A549 (cell line): Measurements from ENCODE around the gene IFIT2. TPM values are rescaled to one million over a fixed set of nuclear protein-coding genes. Genes with fewer than 3 reads are reported as not detected.

Source experiments
- ATAC-seq, 2 experiments: fragments of 200-7000 bp in 1 of 2; fragments of >200 bp in 1 of 2; cut with Nextera tagmentation in 1 of 2; cut with Tn5 transposase in 1 of 2; 3 replicates each; pipeline versions ENCODE4 v1.8.0 to v1.9.1; 2018 to 2020; ENCODE audit warnings: mild to moderate bottlenecking in 1 of 2, moderate library complexity in 1 of 2
- CTCF ChIA-PET: fragments of 300-600 bp; sonication (Branson Sonifier 250); formaldehyde crosslinking; extraction: SDS; loops from one replicate; lab custom pipeline; 2021; ENCODE audit warnings: antibody characterized with exemption, inconsistent platforms; lab: Yijun Ruan, JAX
- POLR2A ChIA-PET: fragments of 350-600 bp; formaldehyde crosslinking; extraction: SDS; loops from one replicate; lab custom pipeline; 2021; ENCODE audit warnings: antibody characterized with exemption, inconsistent platforms; lab: Yijun Ruan, JAX
- DNase-seq, 2 experiments: peaks; one replicate each; pipeline versions ENCODE4 v3.0.0 to v3.0.0-alpha.2; 2011 to 2016; ENCODE audit warnings: low read depth in 1 of 2, low spot score in 1 of 2
- FAIRE-seq: peaks from 2 replicates; lab custom pipeline; 2011; peaks lifted over from hg19 to GRCh38; lab: Jason Lieb, UNC
- H3K27ac ChIP-seq, 2 experiments: fragments of >200 bp; sonication (Bioruptor Twin); formaldehyde crosslinking; 3 replicates each; pipeline ENCODE4 v1.5.1; 2016 to 2017
- H3K4me1 ChIP-seq: fragments of >200 bp; sonication (Bioruptor Twin); formaldehyde crosslinking; 3 replicates; pipeline ENCODE4 v1.6.1; 2016
- H3K4me2 ChIP-seq: fragments of >200 bp; sonication (Bioruptor Twin); formaldehyde crosslinking; 3 replicates; pipeline ENCODE4 v1.6.1; 2016
- H3K4me3 ChIP-seq: fragments of >200 bp; sonication (Bioruptor Twin); formaldehyde crosslinking; 3 replicates; pipeline ENCODE4 v1.5.1; 2016
- H3K9me3 ChIP-seq: fragments of >200 bp; sonication (Bioruptor Twin); formaldehyde crosslinking; 3 replicates; pipeline ENCODE4 v1.6.1; 2016
- BHLHE40 ChIP-seq: IDR thresholded peaks from 2 replicates; pipeline ENCODE4 v1.6.1; 2012; ENCODE audit warnings: low read depth, low read length, inconsistent platforms
- CBX8 ChIP-seq: fragments of 200-600 bp; sonication (generic); IDR thresholded peaks from 2 replicates; pipeline ENCODE4 v1.6.1; 2016
- E2F6 ChIP-seq: IDR thresholded peaks from 2 replicates; pipeline ENCODE4 v1.6.1; 2012; ENCODE audit warnings: low read depth, borderline replicate concordance
- EHF ChIP-seq: fragments of 250-450 bp; sonication (Bioruptor Pico); IDR thresholded peaks from 2 replicates; pipeline ENCODE4 v1.5.0; 2020; ENCODE audit warnings: mild to moderate bottlenecking
- EHMT2 ChIP-seq: fragments of 200-600 bp; sonication (generic); IDR thresholded peaks from 2 replicates; pipeline ENCODE4 v1.6.1; 2016; ENCODE audit warnings: antibody characterized with exemption, low read depth, mild to moderate bottlenecking, moderate library complexity
- EP300 ChIP-seq, 2 experiments: fragments of >200 bp; sonication (Bioruptor Twin); formaldehyde crosslinking; IDR thresholded peaks; 2 replicates in 1 of 2; 3 replicates in 1 of 2; pipeline ENCODE4 v1.6.1; 2016 to 2017
- HMGXB4 ChIP-seq: fragments of 250-450 bp; sonication (Bioruptor Pico); IDR thresholded peaks from 2 replicates; pipeline ENCODE4 v1.5.0; 2021; ENCODE audit warnings: mild to moderate bottlenecking, moderate library complexity, borderline replicate concordance
- HOXA7 ChIP-seq: fragments of 250-450 bp; sonication (Bioruptor Pico); IDR thresholded peaks from 2 replicates; pipeline ENCODE4 v1.5.0; 2020; ENCODE audit warnings: mild to moderate bottlenecking, moderate library complexity
- HOXB5 ChIP-seq: fragments of 250-450 bp; sonication (Bioruptor Pico); IDR thresholded peaks from 2 replicates; pipeline ENCODE4 v1.5.0; 2020; ENCODE audit warnings: mild to moderate bottlenecking, moderate library complexity
- KDM1A ChIP-seq: fragments of 200-600 bp; sonication (generic); IDR thresholded peaks from 2 replicates; pipeline ENCODE4 v1.6.1; 2016; ENCODE audit warnings: low read depth, mild to moderate bottlenecking
- KDM5A ChIP-seq: fragments of 200-600 bp; sonication (generic); IDR thresholded peaks from 2 replicates; pipeline ENCODE4 v1.6.1; 2016; ENCODE audit warnings: antibody characterized with exemption, mild to moderate bottlenecking
- MAFK ChIP-seq: fragments of 450-650 bp; IDR thresholded peaks from 2 replicates; pipeline ENCODE4 v1.6.1; 2014; ENCODE audit not compliant: partially characterized antibody
- MAZ ChIP-seq: fragments of 150-350 bp; IDR thresholded peaks from 2 replicates; pipeline ENCODE4 v1.6.1; 2014; ENCODE audit warnings: antibody characterized with exemption, low read depth, low read length, borderline replicate concordance
- MYC ChIP-seq: IDR thresholded peaks from 2 replicates; pipeline ENCODE4 v1.6.1; 2012; ENCODE audit warnings: mild to moderate bottlenecking, inconsistent platforms, low read length, improper control_type of control experiment, borderline replicate concordance
- NFE2L2 ChIP-seq: fragments of 150-350 bp; conservative IDR thresholded peaks from 2 replicates; pipeline ENCODE4 v1.6.1; 2014; ENCODE audit warnings: low read length
- NR3C1 ChIP-seq: fragments of >200 bp; sonication (Bioruptor Twin); formaldehyde crosslinking; IDR thresholded peaks from 3 replicates; pipeline ENCODE4 v1.6.1; 2017
- PHF8 ChIP-seq: fragments of 200-600 bp; sonication (generic); IDR thresholded peaks from 2 replicates; pipeline ENCODE4 v1.6.1; 2016; ENCODE audit warnings: low read depth, mild to moderate bottlenecking, antibody characterized with exemption, moderate library complexity, borderline replicate concordance
- POLR2A ChIP-seq: IDR thresholded peaks from 2 replicates; pipeline ENCODE4 v1.6.1; 2012; ENCODE audit warnings: mild to moderate bottlenecking, low read length
- SMC3 ChIP-seq: fragments of >200 bp; sonication (Bioruptor Twin); formaldehyde crosslinking; IDR thresholded peaks from 3 replicates; pipeline ENCODE4 v1.6.1; 2018; ENCODE audit warnings: inconsistent platforms
- ZFP36 ChIP-seq: fragments of 450-650 bp; IDR thresholded peaks from 2 replicates; pipeline ENCODE4 v1.6.1; 2014; ENCODE audit warnings: borderline replicate concordance; ENCODE audit not compliant: partially characterized antibody
- WGBS: methylation state at CpG from one replicate; pipeline ENCODE4 v1.1.6; 2017; ENCODE audit errors: missing lambda C conversion rate; 5-methylcytosine and 5-hydroxymethylcytosine counted together
- polyA plus RNA-seq, 4 experiments: library from polyadenylated mRNA; depleted of rRNA in 3 of 4; stranded (reverse); fragments of >200 nt; fragmentation: RNase III in 1 of 4; extraction: RNeasy Plus Mini Kit Qiagen cat#74134 plus additional on column Dnase treatment in 1 of 4; gene quantifications; 2 replicates in 3 of 4; 3 replicates in 1 of 4; pipeline ENCODE4 v1.2.3, GENCODE V29; 2011 to 2017
- TF ChIP-seq, protein P1 (sequence below): fragments of >200 bp; sonication (Bioruptor Twin); formaldehyde crosslinking; IDR thresholded peaks from 3 replicates; pipeline ENCODE4 v1.6.1; 2016
- TF ChIP-seq, protein P2 (sequence below): fragments of 450-650 bp; IDR thresholded peaks from 2 replicates; pipeline ENCODE4 v1.6.1; 2014; ENCODE audit warnings: antibody characterized with exemption
- TF ChIP-seq, protein P3 (sequence below): fragments of 150-350 bp; IDR thresholded peaks from 2 replicates; pipeline ENCODE4 v1.6.1; 2014; ENCODE audit warnings: low read depth, mild to moderate bottlenecking, low read length

IFIT2 gene
- polyA plus RNA-seq, 2 of the 4 experiments (the other 2 are of a cell fraction) = 0.75 to 1.1 TPM

- 89% methylated on average over 4 of the region's 4 CpGs for WGBS
- ATAC-seq = no peak
- no peak overlapping the region for H3K4me2 ChIP-seq
- DNase-seq = no peak
- H3K4me3 ChIP-seq = no peak overlapping the region
- no peak overlapping the region for H3K27ac ChIP-seq
- no peak for FAIRE-seq
- peaks cover 16% of the 10 kb centered on the region; the same call in 2 of the 3 replicates for H3K4me1 ChIP-seq
- CTCF ChIA-PET = interaction anchor here (1.6 to 1.7 kb wide), 2 partner anchors 24 to 50 kb away, joined by 3 to 6 read pairs; partner anchors contain the start of gene IFIT3
- TF ChIP-seq PHF8 = no peak
- POLR2A ChIA-PET = no interaction called here
- peaks cover 1% of the 10 kb centered on the region; the same call in 1 of the 3 replicates for H3K9me3 ChIP-seq
Measured at GRCh38 chr10:89304026-89304425, 2.2 kb downstream of the IFIT2 start.

GRCh38 chr10:89304446-89304845 is 2.6 kb downstream of the IFIT2 start:
- Histone ChIP-seq H3K27ac (no peak overlapping the region), H3K4me3 (no peak overlapping the region), H3K4me1 (peaks cover 16% of the 10 kb centered on the region; the same call in 2 of the 3 replicates), H3K9me3 (no peaks in the 10 kb centered on the region), H3K4me2 (no peak overlapping the region)
- POLR2A ChIA-PET = no interaction called here
- no peak for FAIRE-seq
- no peak for DNase-seq
- CTCF ChIA-PET = interaction anchor here (1.6 to 1.7 kb wide), 2 partner anchors 24 to 50 kb away, joined by 3 to 6 read pairs; partner anchors contain the start of gene IFIT3
- no peak for TF ChIP-seq HMGXB4
- TF ChIP-seq CBX8 = no peak
- no peak for TF ChIP-seq SMC3
- no peak for TF ChIP-seq EHMT2
- TF ChIP-seq HOXA7 = no peak
- no peak for TF ChIP-seq NR3C1
- TF ChIP-seq MAZ = no peak
- no peak for TF ChIP-seq HOXB5 (CRISPR knock-in tag)
- TF ChIP-seq NFE2L2 = no peak
- TF ChIP-seq, protein P1, sequence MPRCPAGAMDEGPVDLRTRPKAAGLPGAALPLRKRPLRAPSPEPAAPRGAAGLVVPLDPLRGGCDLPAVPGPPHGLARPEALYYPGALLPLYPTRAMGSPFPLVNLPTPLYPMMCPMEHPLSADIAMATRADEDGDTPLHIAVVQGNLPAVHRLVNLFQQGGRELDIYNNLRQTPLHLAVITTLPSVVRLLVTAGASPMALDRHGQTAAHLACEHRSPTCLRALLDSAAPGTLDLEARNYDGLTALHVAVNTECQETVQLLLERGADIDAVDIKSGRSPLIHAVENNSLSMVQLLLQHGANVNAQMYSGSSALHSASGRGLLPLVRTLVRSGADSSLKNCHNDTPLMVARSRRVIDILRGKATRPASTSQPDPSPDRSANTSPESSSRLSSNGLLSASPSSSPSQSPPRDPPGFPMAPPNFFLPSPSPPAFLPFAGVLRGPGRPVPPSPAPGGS = no peak
- no peak for TF ChIP-seq MYC
- 80% methylated on average over 2 of the region's 2 CpGs for WGBS
- ATAC-seq = no peak

GRCh38 chr10:89304925-89305324 is 3.1 kb downstream of the IFIT2 start:
- no peak overlapping the region for H3K4me2 ChIP-seq
- ChIA-PET CTCF (interaction anchor here (1.6 to 1.7 kb wide), 2 partner anchors 23 to 49 kb away, joined by 3 to 6 read pairs; partner anchors contain the start of gene IFIT3), POLR2A (no interaction called here)
- DNase-seq (no peak), FAIRE-seq (no peak), ATAC-seq (no peak)
- no peaks in the 10 kb centered on the region for H3K9me3 ChIP-seq
- no peak overlapping the region for H3K4me3 ChIP-seq
- no peak overlapping the region for H3K27ac ChIP-seq
- TF ChIP-seq CBX8 (no peak), BHLHE40 (no peak), MYC (no peak), EHF (CRISPR knock-in tag) (no peak), MAFK (no peak), HOXB5 (CRISPR knock-in tag) (no peak), EP300 (IDR thresholded peaks at IDR 0.05) (no peak), E2F6 (no peak), MAZ (no peak), ZFP36 (no peak), KDM1A (no peak), EHMT2 (no peak), POLR2A (no peak), HMGXB4 (no peak), PHF8 (no peak), KDM5A (no peak)
- TF ChIP-seq, protein P2, sequence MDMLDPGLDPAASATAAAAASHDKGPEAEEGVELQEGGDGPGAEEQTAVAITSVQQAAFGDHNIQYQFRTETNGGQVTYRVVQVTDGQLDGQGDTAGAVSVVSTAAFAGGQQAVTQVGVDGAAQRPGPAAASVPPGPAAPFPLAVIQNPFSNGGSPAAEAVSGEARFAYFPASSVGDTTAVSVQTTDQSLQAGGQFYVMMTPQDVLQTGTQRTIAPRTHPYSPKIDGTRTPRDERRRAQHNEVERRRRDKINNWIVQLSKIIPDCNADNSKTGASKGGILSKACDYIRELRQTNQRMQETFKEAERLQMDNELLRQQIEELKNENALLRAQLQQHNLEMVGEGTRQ = no peak
- TF ChIP-seq, protein P3, sequence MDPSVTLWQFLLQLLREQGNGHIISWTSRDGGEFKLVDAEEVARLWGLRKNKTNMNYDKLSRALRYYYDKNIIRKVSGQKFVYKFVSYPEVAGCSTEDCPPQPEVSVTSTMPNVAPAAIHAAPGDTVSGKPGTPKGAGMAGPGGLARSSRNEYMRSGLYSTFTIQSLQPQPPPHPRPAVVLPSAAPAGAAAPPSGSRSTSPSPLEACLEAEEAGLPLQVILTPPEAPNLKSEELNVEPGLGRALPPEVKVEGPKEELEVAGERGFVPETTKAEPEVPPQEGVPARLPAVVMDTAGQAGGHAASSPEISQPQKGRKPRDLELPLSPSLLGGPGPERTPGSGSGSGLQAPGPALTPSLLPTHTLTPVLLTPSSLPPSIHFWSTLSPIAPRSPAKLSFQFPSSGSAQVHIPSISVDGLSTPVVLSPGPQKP = no peak
- peaks cover 16% of the 10 kb centered on the region; the same call in 2 of the 3 replicates for H3K4me1 ChIP-seq
